AG08396 (cell line): ENCODE results near the gene ZBTB7C.

Source experiments
- DNase-seq: peaks from one replicate; pipeline ENCODE4 v3.0.0; 2012; ENCODE audit warnings: low spot score, mixed read lengths

Gene ZBTB7C

DNA sequence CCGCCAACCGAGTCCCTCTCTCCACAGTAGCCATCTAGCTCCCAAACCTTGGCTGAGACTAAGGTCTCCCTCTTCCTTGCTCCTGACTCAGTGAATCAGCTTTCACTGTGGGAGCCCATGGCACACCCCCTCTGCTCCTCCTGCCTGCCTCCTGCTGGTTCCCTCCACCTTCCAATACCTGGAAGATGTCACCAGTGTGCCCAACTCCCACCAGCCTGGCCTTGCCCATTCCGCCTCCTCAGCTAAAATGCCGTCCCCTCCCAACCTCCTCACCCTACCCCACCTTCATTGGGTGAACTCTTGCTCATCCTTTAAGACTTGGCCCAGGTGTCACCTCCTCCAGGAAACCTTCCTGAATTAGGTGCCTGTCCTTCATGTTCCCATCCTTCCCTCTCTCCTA, 348.8 kb downstream of the ZBTB7C start:
- DNase-seq: no peak

DNA sequence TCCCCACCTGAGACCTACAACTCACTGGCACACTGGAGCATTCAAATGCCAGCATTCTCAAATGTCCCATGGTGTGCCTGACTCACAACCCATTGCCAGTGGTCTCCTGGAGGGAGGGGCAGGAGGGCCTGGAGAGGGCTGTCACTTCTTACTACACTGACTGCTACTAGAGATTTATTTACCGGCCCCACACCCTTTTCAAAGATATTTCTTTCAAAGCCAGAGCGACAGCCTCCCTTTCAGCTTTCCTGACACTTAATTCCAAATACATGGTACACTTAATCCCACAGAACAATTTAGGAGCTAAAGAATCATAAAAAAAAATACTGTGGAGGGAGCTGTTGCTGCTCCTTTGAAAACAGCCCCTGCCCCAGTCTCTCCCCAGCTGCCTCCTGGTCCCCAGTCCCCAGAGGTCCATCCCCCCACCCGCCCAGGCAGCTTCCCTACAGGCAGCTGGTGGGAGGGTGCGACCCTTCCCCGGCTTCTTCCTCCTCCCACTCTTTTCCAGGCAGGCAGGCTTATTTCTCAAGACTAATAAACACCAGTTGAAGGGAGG, 349.6 kb downstream of the ZBTB7C start:
- DNase-seq: no peak

DNA sequence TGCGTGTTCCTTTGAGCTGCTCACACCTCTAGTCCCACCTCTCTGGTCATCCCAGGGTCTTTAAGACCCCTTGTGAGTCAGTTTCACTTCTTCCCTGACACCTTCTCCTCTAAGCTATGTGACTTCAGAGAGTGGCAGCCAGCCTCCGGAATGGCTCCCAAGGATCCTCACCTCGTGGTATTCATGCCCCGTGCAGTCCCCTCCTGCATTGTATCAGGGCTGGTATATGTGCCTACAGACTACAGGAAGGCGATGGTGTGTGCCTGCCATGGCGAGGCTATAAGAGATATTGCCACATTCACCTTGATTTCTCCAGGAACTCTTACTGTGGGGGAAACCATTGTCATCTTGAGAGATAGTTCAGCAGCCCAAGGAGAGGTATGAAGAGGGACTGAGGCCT, 350.7 kb downstream of the ZBTB7C start:
- no peak for DNase-seq

DNA sequence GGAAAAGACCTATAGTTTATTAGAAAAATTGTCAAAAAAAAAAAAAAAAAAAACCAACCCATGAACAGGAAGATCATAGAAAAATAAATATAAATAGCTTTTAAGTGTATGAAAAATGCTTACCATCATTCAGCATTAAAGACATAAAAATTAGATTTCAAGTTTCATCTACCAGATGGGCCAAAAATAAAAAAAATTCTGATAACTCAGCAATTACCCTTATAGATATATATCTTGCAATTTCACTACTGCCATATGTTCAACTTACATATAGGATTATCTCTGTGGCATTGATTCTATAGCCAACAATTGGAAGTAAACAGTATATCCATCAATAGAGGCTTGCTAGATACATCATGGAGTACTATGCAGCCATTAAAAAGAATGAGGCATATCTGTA, 352.2 kb downstream of the ZBTB7C start:
- no peak for DNase-seq

DNA sequence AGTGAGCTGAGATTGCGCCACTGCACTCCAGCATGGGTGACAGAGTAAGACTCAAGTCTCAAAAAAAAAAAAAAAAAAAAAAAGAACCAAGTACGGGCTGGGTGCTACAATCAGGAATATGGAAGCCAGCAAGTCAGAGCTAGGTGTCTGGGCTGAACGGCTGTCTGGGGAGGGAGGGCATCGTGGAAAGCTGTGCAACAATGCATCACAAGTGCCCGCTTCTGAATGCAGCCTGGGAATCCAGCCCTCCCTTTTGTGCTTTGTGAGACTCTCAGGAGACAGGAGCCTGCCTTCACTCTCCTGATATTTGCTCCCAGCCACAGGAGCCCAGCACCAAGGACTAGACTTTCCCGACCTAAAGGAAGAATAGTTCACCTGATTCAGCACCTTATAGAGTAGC, 353.8 kb downstream of the ZBTB7C start:
- DNase-seq: no peak

DNA sequence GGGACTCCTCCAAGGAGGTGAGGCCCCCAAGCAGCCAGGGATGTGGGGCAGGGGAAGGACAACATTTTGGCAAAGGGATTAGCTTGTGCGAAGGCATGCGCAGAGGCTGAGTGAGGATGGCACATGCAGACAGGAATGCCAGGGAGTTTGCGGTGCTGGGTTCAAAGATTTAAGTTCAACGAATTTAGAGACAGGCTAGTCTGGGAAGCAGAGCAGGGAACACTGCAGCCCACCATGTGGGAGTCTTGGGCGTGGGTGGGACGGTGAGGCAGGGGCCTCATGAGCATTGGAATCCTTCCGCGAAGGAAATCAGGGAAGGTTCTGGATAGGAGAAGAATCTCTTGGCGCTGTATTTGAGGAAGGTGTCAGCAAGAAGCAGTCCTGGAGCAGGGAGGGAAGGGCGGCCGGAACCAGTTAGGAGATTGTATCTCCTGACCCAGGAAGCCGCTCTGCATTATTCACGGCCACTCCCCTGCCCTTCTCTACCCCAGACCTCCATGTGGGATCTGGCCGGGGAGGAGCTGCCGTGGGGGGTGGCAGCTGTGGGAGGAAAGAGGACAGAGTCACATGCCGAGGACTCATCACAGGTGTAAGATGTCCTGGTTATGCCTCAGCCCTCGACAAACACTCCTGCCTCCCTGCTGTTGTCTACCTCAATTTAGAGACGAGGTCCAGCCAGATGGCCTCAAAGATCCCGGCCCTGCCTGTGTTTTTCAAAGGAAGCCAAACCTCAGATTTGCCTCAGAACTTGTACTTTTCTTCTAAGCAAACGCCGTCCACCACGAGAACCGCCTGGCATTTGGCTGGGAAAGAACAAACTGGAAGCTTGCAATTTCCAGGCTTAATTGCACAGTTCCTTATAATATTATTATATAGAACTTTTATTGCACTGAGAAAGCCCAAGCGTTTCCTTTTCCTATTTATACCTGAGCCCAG, 355.0 kb downstream of the ZBTB7C start:
- no peak for DNase-seq

DNA sequence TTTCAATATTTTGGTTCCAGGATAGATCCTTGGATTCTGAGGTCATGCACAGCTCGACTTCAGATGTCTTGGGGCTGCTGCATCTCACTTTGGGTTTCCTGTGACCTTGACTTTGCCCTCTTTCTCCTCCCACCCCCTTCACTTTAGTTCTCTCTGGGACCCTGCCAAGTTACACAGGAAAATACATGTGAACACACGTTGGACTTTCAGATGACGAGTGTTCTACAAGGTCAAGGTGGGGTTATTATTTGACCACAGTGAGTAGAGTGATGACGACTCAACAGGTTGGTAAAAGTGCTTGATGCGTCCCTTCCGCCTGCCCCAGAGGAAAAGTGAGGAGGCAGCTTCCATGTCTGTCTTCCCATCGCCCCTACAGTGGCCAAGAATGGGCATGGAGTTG, 356.3 kb downstream of the ZBTB7C start:
- DNase-seq: no peak

DNA sequence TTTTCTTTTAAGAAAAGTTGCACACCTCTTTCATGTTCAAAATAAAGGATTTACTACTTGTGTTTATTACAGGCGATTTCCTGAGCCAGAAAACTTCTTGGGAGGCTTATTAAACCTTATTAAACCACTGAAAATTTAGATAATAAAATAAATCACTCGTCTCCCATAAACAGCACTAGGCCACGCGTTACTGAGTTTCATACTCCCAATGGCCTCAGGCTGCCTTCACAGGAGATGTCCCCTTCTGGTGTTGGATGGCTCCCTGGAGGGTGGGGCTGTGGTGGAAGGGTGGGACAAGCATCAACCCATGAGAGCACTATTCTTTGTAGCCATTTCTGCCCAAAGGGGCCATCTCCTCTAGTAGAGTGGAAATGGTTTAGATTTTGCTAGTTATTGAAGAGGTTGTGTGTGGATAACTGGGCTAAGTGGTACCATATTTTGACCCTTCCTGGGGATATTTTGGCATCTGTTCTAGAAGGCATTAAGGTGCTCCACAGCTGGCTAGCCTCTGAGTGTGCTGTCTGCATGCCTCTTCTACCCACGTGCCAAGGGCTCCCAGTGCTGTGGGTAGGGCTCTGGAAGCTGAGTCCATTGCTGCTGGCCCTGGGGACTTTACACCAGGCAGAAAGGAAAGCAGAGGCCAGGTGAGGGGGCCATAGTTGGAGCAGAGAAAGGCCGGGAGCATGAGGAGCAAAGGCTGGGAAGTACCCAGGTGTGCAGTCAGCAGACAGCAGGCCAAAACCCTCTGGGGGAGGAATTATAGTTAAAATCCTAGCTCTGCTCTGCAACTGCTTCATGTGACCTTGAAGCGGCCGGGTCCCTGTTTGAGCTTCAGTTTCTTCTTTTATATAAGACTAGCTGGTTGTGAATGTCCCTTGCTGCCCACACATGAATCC, 357.0 kb downstream of the ZBTB7C start:
- no peak for DNase-seq

DNA sequence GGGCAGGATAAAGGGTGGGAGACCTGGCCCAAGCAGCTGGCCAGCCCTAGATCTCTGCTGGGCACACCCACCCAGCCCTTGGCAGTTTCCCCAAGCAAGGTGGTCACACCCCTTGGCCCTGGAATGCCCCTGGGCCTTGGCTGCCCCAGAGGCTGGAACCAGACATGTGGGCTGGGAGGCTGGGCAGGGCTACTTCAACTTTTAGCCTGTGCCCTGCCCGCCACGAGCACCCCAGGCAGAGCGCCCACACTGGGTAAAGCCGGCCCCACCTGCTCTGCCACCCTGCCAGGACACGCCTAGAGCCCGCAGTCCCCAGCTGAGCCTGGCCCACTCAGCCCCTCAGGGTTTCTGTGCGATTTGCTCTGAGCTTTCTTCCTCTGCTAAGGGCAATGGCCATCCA, 359.0 kb downstream of the ZBTB7C start:
- DNase-seq: no peak

DNA sequence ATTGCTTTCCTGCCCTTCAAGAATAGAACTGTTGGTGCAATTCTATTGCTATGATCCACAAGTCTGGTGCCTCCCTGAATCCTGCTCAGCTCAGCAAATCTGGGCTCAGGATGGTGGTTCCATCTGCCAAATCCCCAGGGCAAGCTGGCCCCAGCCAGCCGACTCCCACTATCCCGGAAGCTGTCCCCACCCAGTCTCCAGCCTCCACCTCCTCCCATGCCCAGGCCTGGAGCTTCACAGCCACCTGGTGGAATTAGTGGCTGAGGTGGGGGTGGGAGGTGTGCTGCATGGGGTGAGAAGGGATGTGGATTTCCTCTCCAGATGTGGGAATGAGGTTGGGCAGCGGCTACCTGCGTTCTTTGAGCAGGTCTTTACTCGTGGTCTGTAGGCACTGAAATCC, 359.4 kb downstream of the ZBTB7C start:
- DNase-seq: no peak

DNA sequence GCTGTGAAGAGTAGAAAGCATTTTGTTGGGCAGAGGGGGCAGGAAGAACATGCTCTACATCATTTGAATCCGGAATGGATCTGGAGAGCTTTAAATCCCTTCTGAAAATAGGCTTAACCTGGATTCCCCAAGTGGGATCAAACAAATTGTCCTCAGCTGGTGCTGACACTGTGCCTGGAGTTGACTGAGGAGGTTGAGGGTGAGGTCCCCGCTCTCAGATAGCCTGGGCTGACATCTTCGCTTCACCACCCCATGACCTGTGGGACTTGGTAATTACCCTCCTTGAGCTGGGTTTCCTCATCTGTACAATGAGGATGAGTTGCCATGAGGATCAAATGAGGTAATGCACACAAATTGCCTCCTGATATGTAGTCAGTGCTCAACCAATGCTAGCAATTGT, 360.9 kb downstream of the ZBTB7C start:
- no peak for DNase-seq

DNA sequence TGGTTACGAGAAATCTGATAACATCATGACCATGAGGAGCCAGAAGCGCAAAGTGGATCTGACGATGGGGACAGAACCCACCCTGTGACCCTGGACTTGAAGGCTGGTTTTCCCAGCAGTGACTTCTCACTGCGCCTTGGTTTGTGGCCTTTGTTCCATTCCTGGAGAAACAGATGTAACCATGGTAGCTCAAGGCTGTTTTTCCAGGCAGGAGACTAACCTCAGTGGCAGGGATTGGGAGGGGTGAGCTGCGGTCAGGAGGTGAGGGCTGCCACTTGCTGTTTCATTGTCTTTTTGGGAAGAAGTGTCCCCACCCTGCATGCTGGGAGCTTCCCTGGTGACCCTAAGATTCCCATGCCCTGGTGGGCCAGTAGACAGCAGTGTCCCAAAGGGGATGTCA, 362.3 kb downstream of the ZBTB7C start:
- no peak for DNase-seq

DNA sequence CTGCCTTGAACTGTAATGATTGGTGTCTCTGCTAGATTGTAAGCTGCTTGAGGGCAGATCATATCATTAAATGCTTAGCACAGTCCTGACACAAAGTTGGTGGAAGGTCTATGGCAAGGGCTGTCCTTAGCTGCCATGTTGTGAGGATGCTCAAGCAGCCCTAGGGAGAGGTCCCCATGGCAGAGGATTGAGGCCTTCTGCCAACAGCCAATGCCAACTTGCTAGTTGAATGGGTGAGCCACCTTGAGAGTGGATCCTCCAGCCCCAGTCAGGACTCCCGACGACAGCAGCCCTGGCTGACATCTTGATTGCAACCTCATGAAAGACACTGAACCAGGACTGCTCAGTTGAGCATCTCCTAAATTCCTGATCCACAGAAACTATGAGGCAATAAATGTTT, 363.4 kb downstream of the ZBTB7C start:
- DNase-seq: no peak

DNA sequence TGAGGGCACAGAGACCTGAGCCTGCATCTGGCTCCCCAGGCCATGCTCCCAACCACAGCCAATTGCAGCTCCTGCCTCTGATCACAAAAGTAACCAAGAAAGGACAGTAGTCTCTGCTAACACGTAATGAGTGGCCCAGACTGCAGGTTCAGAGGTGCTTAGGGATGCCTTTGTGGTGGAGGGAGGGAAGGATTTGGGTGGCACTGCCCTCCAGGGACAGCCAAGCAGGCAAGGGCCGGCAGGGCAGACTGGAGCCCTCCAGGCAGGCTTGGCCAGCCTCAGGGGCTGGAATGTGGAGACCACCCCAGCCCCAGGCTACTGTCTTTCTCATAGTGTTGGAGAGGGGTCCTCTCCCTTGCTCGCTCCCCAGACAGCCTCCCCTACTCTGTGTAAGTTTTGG, 364.2 kb downstream of the ZBTB7C start:
- DNase-seq: no peak

DNA sequence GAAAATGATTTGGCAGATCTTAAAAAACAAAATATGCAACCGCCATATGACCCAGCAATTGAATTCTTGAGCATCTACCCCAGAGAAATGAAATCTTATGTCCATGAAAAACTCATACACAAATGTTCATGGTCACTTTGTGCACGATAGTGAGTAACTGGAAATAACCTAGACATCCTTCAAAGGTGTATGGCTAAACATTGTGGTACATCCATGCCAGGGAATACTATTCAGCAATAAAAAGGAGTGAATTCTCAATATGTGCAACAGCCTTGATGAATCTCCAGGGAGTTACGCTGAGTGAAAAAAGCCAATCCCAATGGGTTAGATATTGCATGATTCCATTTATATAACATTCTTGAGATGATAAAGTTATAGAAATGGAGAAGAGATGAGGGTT, 366.0 kb downstream of the ZBTB7C start:
- no peak for DNase-seq

DNA sequence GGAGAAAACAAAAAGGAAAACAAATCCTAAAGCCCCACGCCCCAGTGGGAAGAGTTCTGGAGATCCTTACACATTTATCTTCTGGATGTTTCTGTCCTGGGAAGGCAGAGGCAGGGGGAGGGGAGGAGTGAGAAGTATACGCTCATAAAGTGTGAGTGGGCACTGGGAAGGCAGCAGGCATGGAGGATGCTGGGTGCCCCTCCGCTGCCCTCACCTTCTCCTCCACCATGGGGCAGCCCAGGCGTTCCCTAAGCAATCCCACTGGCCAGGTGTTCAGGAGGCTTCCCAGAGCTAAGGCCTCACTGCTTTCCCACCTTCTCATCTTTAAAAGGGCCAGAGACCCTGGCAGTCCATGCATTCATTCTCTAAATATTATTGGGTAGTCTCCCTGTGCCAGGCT, 366.8 kb downstream of the ZBTB7C start:
- no peak for DNase-seq

DNA sequence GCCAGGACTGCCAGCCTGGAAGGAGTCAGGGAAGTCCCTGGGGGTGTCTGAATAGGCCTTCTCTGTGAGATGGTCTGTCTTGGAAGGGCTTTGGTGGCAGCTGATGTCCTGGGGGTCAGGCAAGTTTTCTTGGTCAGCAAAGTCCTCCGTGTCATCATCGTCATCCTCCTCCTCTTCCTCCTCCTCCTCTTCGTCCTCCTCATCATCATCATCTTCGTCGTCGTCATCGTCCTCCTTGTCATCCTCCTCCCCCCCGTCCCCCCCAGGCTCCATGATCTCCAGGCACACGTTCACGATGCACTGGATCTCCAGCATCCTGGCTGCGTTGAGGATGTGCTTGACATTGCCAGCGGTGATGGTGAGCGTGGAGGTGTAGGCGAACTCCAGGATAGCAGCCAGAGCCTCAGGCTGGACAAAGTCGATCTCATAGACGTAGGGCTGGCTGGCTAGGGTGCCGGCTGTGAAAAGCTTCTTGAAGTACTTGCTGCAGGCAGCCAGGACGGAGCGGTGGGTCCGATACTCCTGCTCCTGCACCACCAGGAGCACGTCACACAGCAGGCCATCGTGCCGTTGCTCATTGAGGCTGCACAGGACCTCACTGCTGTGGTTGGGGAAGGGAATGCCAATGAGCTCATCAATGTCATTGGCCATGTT, 368.6 kb downstream of the ZBTB7C start:
- DNase-seq: no peak

DNA sequence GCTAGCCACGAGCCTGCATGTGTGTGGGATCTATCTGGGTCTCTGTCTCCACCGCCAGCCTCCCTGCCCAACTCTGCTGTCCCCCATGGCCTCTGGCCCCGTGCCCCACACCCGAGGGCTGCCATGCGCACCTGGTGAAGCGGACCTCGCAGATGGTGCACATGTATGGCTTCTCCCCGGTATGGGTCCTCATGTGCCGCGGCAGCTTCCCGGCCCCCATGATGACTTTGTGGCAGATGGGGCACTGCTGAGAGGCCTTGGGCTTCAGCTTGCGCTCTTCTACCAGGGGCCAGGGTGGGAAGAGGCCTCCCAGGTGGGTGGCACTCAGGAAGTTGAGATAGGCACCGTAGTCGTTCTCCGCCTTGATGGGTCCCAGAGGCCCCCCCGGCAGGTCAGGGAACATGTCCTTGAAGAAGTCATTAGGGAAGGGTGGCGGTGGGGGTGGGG, 369.4 kb downstream of the ZBTB7C start:
- DNase-seq: no peak

DNA sequence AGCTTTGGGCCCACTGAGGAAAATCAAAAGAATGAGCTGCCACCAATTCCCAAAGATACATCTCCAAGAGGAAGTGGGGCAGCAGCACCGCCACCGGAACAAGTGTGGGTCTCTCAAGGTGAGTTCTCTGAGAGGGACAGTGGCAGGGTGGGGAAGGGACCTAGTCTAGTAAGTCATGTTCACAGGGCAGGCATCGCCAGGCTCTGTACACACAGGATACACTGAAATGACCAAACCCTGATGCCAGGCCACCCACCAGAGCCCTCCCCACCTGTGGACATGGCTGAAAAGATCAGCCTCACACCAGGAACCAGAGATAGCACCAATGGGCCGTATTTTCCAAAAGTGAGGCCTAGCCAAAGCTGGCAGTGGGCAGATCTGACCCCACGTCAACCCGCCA, 370.5 kb downstream of the ZBTB7C start:
- DNase-seq: no peak

DNA sequence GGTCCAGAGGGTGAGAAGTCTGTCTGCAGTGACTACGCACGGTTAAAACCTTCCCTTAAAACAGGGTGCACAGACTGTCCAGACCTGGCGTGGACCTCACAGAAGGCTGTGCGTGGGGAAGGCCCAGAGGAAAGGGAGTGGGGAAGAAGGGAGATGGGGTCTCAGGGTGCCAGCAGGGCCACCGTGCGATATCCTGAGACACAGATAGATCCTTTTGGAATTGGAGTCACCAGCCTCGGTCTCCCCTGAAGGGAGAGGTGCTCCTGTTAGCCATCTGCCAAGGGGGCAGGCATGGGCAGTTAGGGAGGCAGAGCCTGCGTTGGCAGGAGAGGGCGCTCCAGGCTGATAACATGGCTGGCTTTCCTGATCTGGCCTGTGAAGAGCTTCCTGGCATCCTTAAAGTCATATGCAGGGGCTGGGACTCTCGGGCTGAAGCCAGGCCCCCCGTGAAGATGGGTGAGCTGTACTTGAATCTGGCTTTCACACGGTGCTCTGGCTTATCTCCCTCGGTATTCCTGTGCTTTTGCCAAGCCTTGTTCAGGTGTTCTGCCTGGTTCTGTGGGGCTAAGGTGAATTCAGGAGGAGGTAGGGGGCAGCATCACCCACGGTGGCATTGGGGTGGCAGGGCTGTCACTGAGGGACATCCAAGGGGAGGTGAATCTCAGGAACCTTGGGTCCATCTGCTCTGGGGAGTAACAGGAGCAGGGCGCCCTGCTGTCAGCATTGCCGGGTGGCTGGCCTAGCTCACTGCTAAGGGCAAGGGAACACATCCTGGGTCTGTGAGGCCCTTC, 371.5 kb downstream of the ZBTB7C start:
- no peak for DNase-seq

DNA sequence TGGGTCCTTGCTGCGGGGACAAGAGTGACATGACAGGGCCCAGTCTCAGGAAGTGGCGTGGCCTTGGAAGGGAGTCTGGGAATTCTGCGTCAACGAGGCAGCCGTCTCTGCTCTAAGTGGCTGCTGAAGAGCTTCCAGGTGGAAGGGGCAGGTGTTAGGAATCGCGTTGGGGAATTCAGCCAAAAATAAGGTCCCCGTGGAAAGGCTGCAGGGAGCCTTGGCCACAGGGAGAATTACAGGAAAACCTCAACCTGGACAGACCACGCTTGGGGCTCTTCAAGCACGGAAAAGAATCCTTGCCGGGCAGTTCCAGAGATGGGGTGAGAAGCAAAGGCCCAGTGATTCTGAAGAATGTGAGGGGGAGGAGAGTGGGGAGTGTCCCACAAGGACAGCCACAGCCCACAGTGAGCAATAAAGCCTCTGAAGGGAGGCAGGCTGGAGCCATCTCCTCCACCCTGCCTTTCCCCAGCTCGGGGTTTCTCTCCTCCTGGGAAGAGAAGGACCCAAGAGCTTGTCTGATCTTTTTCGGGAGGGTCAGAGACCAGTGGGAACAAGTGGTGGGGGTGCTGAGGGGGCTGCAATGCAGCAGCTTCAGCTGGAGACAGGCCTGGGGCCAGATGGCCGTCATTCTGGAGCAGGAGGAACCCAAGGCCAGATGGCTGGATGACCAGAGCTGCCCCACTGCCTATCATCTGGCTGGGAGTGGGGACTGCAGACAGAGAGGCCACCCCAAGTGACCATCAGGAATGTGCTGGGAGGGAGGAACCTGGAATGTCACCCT, 372.4 kb downstream of the ZBTB7C start:
- no peak for DNase-seq
